OCI-LY7 (cell line): ENCODE measurements around the gene ZCCHC4. TPM values are rescaled to one million over a fixed set of nuclear protein-coding genes. Genes with fewer than 3 reads are reported as not detected.

Experiments
- BruUV-seq: library from RNA; stranded (reverse); fragments of 400-500 nt; replicated peaks from 2 replicates; lab custom pipeline; 2021; lab: Mats Ljungman, UMichigan
- CTCF ChIA-PET: fragments of 300-600 bp; sonication (Branson Sonifier 250); formaldehyde crosslinking; loops from one replicate; lab custom pipeline; 2022; ENCODE audit warnings: antibody characterized with exemption; ENCODE audit not compliant: unreplicated experiment; lab: Charles Lee
- POLR2A ChIA-PET: fragments of 300-600 bp; sonication (Branson Sonifier 250); formaldehyde crosslinking; loops from one replicate; lab custom pipeline; 2022; ENCODE audit warnings: antibody characterized with exemption; lab: Charles Lee
- DNase-seq: peaks from one replicate; pipeline ENCODE4 v3.0.0-alpha.2; 2015; ENCODE audit warnings: low spot score
- H2AFZ ChIP-seq: fragments of 200-600 bp; sonication (generic), shearing (Covaris generic); 2 replicates; pipeline ENCODE4 v1.6.1; 2014; ENCODE audit warnings: mild to moderate bottlenecking, antibody characterized with exemption, low read length, moderate library complexity
- H3K27ac ChIP-seq: fragments of 200-600 bp; sonication (generic); 2 replicates; pipeline ENCODE4 v1.5.1; 2014; ENCODE audit warnings: mixed run types, low read depth, mild to moderate bottlenecking, moderate library complexity, low read length, inconsistent platforms; ENCODE audit not compliant: poor library complexity, severe bottlenecking
- H3K36me3 ChIP-seq: fragments of 200-600 bp; sonication (generic); 2 replicates; pipeline ENCODE4 v1.6.1; 2014; ENCODE audit warnings: mild to moderate bottlenecking, antibody characterized with exemption, low read length, moderate library complexity, mixed read lengths; ENCODE audit not compliant: insufficient read depth
- H3K4me1 ChIP-seq: fragments of 200-600 bp; sonication (generic); 2 replicates; pipeline ENCODE4 v1.5.1; 2014; ENCODE audit warnings: mild to moderate bottlenecking, low read length; ENCODE audit not compliant: insufficient read depth, poor library complexity, severe bottlenecking
- H3K4me2 ChIP-seq: fragments of 200-600 bp; sonication (generic); 2 replicates; pipeline ENCODE4 v1.6.1; 2014; ENCODE audit warnings: mild to moderate bottlenecking, low read length
- H3K4me3 ChIP-seq: fragments of 200-600 bp; sonication (generic); 2 replicates; pipeline ENCODE4 v1.5.1; 2014; ENCODE audit warnings: mild to moderate bottlenecking, low read depth, low read length; ENCODE audit not compliant: poor library complexity, severe bottlenecking
- H3K79me2 ChIP-seq: fragments of 200-600 bp; sonication (generic); 2 replicates; pipeline ENCODE4 v1.6.1; 2016; ENCODE audit warnings: low read depth, mild to moderate bottlenecking, low read length, moderate library complexity, mixed read lengths; ENCODE audit not compliant: insufficient read depth
- H3K9me2 ChIP-seq: fragments of 200-600 bp; sonication (generic); 2 replicates; pipeline ENCODE4 v1.6.1; 2016; ENCODE audit warnings: mild to moderate bottlenecking, low read length, mixed read lengths; ENCODE audit not compliant: insufficient read depth
- H3K9me3 ChIP-seq: fragments of 200-600 bp; sonication (generic); 2 replicates; pipeline ENCODE4 v1.6.1; 2014; ENCODE audit warnings: mild to moderate bottlenecking, mixed run types, low read length, mixed read lengths
- H4K20me1 ChIP-seq: fragments of 200-600 bp; sonication (generic); 2 replicates; pipeline ENCODE4 v1.6.1; 2014; ENCODE audit warnings: mild to moderate bottlenecking, antibody characterized with exemption, low read length, moderate library complexity, mixed read lengths; ENCODE audit not compliant: insufficient read depth
- CTCF ChIP-seq: fragments of 200-600 bp; sonication (generic); conservative IDR thresholded peaks from 2 replicates; pipeline ENCODE4 v1.5.1; 2014; ENCODE audit warnings: mild to moderate bottlenecking, antibody characterized with exemption, low read length, moderate library complexity, mixed read lengths
- EZH2phosphoT487 ChIP-seq: fragments of 200-600 bp; sonication (generic); IDR thresholded peaks from 2 replicates; pipeline ENCODE4 v1.6.1; 2018; ENCODE audit warnings: low read depth, borderline replicate concordance, mild to moderate bottlenecking, mixed run types, antibody characterized with exemption, low read length, moderate library complexity, mixed read lengths
- intact Hi-C: fragments of 100-400 bp; cut with micrococcal nuclease; formaldehyde crosslinking; loops from one replicate; pipeline ENCODE4 v1.10.0; 2022; ENCODE audit not compliant: unreplicated experiment
- total RNA-seq, 2 experiments: library from RNA; depleted of rRNA in 1 of 2; stranded (reverse); fragments of >200 nt in 1 of 2; shearing (Covaris generic) in 1 of 2; gene quantifications; 2 replicates each; pipeline ENCODE4 v1.2.3, GENCODE V29; 2014 to 2022

Gene ZCCHC4
- total RNA-seq, 2 experiments from 2014 or later = 14.9 to 15.2 TPM

- DNase-seq = no peak
- no peaks in the 10 kb centered on the region for H3K4me1 ChIP-seq
- no TSS peak for BruUV-seq
- H3K79me2 ChIP-seq = no peaks in the 10 kb centered on the region
- no peaks in the 10 kb centered on the region for H4K20me1 ChIP-seq
- no peak overlapping the region for H3K27ac ChIP-seq
- no peak overlapping the region for H3K4me3 ChIP-seq
- no peak overlapping the region for H2AFZ ChIP-seq
- no peaks in the 10 kb centered on the region for H3K9me2 ChIP-seq
- no peaks in the 10 kb centered on the region for H3K9me3 ChIP-seq
- H3K4me2 ChIP-seq = no peak overlapping the region
- no peak for TF ChIP-seq EZH2phosphoT487
- no peak for TF ChIP-seq CTCF
- POLR2A ChIA-PET = no interaction called here
- intact Hi-C loops = no loop called here
- peaks cover 82% of the 10 kb centered on the region for H3K36me3 ChIP-seq
- CTCF ChIA-PET = no interaction called here
Observed at GRCh38 chr4:25402521-25402920, 89.9 kb downstream of the ZCCHC4 start.

GRCh38 chr4:25403699-25404098, 91.1 kb downstream of the ZCCHC4 start:
- DNase-seq = no peak
- CTCF ChIA-PET = no interaction called here
- TF ChIP-seq EZH2phosphoT487 (no peak), CTCF (no peak)
- Histone ChIP-seq H3K4me1 (no peaks in the 10 kb centered on the region), H2AFZ (no peak overlapping the region), H4K20me1 (no peaks in the 10 kb centered on the region), H3K9me3 (no peaks in the 10 kb centered on the region), H3K27ac (no peak overlapping the region), H3K9me2 (no peaks in the 10 kb centered on the region), H3K4me3 (no peak overlapping the region), H3K79me2 (no peaks in the 10 kb centered on the region), H3K4me2 (no peak overlapping the region), H3K36me3 (peaks cover 80% of the 10 kb centered on the region)
- no TSS peak for BruUV-seq
- intact Hi-C loops = no loop called here
- POLR2A ChIA-PET = interaction anchor here (0.7 kb wide), 1 partner anchor 51 kb away, joined by 3 read pairs; no protein-coding TSS in a partner anchor

- Histone ChIP-seq H4K20me1 (no peaks in the 10 kb centered on the region), H3K9me3 (no peaks in the 10 kb centered on the region), H3K36me3 (peaks cover 87% of the 10 kb centered on the region), H3K79me2 (no peaks in the 10 kb centered on the region), H3K4me3 (no peak overlapping the region), H3K4me2 (no peak overlapping the region), H3K4me1 (no peaks in the 10 kb centered on the region), H3K9me2 (no peaks in the 10 kb centered on the region), H2AFZ (no peak overlapping the region), H3K27ac (no peak overlapping the region)
- no peak for DNase-seq
- ChIA-PET POLR2A (interaction anchor here (0.6 kb wide), 1 partner anchor 15 kb away, joined by 3 read pairs; no protein-coding TSS in a partner anchor), CTCF (no interaction called here)
- intact Hi-C loops = no loop called here
- no peak for TF ChIP-seq EZH2phosphoT487
- no peak for TF ChIP-seq CTCF
- BruUV-seq = no TSS peak
Observed at GRCh38 chr4:25405453-25405852, 92.9 kb downstream of the ZCCHC4 start.
